ENCODE results near the gene KCNAB3.
"Not testable (repeated sequence)": the region's sequence is repeated elsewhere in the genome, so short reads cannot be mapped to it uniquely, and the experiment has no call there.

Gene KCNAB3

GRCh38 chr17:7969433-7969832 is 39.8 kb upstream of the KCNAB3 start:
- TF ChIP-seq CTCF (IDR thresholded peaks at IDR 0.05; ENCODE audit: borderline replicate concordance, control extremely low read depth, extremely low read depth, insufficient read depth, missing control alignments) = no peak
- in situ Hi-C loops (cut with MboI; ENCODE audit: low sequenced_read_pairs, unreplicated experiment) = no loop called here
- DNase-seq (ENCODE audit: low spot score) = no peak

GRCh38 chr17:7967751-7968150 is 38.1 kb upstream of the KCNAB3 start:
- in situ Hi-C loops (cut with MboI; ENCODE audit: low sequenced_read_pairs, unreplicated experiment) = no loop called here
- no peak for TF ChIP-seq CTCF (IDR thresholded peaks at IDR 0.05; ENCODE audit: borderline replicate concordance, control extremely low read depth, extremely low read depth, insufficient read depth, missing control alignments)
- no peak for DNase-seq (ENCODE audit: low spot score)

DNA sequence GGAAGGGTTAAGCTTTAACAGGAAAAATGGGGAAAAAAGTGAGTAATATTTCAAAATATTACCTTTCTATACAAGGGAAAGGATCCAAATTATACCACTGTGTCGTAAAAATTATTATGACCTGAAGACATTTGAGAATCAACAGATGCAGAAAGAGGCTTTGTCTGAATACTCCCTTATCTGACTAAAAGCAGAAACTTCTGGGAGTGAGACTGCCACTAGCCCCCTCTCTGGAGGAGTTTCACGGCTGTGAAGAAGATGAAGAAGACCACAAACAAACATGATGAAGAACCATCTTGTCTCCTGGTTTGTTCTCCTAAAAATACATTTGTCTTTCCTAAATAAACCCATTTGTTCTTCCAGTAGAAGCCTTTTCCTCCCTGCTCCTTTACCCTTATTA is 31.8 kb upstream of the KCNAB3 start:
- TF ChIP-seq CTCF (IDR thresholded peaks at IDR 0.05; ENCODE audit: borderline replicate concordance, control extremely low read depth, extremely low read depth, insufficient read depth, missing control alignments) = no peak
- in situ Hi-C loops (cut with MboI; ENCODE audit: low sequenced_read_pairs, unreplicated experiment) = no loop called here
- DNase-seq (ENCODE audit: low spot score) = no peak

- in situ Hi-C loops (cut with MboI; ENCODE audit: low sequenced_read_pairs, unreplicated experiment) = no loop called here
- DNase-seq (ENCODE audit: low spot score) = no peak
Observed at GRCh38 chr17:7959503-7960253, 30.0 kb upstream of the KCNAB3 start.

GRCh38 chr17:7956228-7956965 is 26.7 kb upstream of the KCNAB3 start:
- no peak for TF ChIP-seq CTCF (IDR thresholded peaks at IDR 0.05; ENCODE audit: borderline replicate concordance, control extremely low read depth, extremely low read depth, insufficient read depth, missing control alignments)
- no peak for DNase-seq (ENCODE audit: low spot score)
- in situ Hi-C loops (cut with MboI; ENCODE audit: low sequenced_read_pairs, unreplicated experiment) = no loop called here

More at GRCh38 chr17:7959503-7960253, 30.0 kb upstream of the KCNAB3 start:
- TF ChIP-seq CTCF (IDR thresholded peaks at IDR 0.05; ENCODE audit: borderline replicate concordance, control extremely low read depth, extremely low read depth, insufficient read depth, missing control alignments) = no peak

DNA sequence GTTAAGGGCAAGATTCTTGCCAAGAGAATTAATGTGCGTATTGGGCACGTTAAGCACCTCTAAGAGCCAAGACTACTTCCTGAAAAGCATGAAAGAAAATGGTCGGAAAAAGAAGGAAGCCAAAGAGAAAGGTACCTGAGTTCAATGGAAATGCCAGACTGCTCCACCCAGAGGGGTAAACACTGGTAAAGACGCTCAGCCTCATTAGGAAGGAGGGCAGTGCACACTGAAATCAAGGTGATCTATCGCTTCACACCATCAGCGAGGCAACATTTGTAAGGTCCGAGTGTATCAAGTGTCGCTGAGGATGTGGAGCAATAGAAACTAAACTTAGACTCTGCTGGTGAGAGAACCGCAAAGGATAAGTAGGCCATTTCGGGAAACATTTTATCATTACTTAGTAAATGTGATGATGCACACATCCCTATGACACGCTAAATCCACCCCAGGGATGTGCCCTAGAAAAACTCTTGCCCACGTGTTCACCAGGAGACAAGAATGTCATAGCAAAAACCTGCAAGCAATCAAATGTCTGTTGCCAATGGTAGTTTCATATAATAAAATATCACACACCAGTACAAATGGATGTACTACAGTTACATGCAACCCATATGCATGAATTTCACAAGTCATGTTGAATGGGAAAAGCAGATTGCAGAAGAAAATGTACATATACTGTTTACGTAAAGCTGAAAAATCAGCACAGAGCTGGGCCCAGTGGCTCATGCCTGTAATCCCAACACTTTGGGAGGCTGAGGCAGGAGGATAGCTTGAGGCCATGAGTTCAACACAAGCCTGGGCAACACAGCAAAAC is 26.0 kb upstream of the KCNAB3 start:
- in situ Hi-C loops (cut with MboI; ENCODE audit: low sequenced_read_pairs, unreplicated experiment) = no loop called here
- DNase-seq (ENCODE audit: low spot score) = no peak
- no peak for TF ChIP-seq CTCF (IDR thresholded peaks at IDR 0.05; ENCODE audit: borderline replicate concordance, control extremely low read depth, extremely low read depth, insufficient read depth, missing control alignments)

- in situ Hi-C loops (cut with MboI; ENCODE audit: low sequenced_read_pairs, unreplicated experiment); DNase-seq (ENCODE audit: low spot score): not testable (repeated sequence)
Observed at GRCh38 chr17:7953266-7953665, 23.6 kb upstream of the KCNAB3 start.

Measured in GM13976 (cell line).